Measurements from ENCODE around the gene FXYD1.

GRCh38 chr19:35181387-35181786, 42.8 kb downstream of the FXYD1 start:
- TF ChIP-seq CTCF (IDR thresholded peaks at IDR 0.05) (no peak), ZFX (IDR thresholded peaks at IDR 0.05; ENCODE audit: borderline replicate concordance) (no peak)

Data from 22Rv1 (cell line).